ENCODE data around the gene SLC33A1. TPM values are rescaled to one million over a fixed set of nuclear protein-coding genes. Genes with fewer than 3 reads are reported as not detected.

SLC33A1 gene
- total RNA-seq, 1 experiment from 2014 or later = 23.3 TPM

DNA sequence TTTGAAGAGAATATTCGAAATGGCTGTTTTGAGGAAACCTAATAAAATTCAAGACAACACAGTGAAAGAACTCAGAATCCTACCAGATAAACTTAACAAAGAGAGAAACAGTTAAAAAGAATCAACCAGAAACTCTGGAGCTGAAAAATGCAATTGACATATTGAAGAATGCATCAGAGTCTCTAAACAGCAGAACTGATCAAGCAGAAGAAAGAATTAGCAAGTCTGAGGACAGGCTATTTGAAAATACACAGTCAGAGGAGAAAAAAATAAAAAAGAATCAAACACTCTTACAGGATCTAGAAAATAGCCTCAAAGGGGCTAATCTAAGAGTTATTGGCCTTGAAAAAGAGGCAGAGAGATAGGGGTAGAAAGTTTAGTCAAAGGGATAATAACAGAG, 61.7 kb downstream of the SLC33A1 start (continued):
- TF ChIP-seq REST (IDR thresholded peaks at IDR 0.05; ENCODE audit: low read depth) (no peak), CEBPB (IDR thresholded peaks at IDR 0.05; ENCODE audit: low read depth) (no peak)

DNA sequence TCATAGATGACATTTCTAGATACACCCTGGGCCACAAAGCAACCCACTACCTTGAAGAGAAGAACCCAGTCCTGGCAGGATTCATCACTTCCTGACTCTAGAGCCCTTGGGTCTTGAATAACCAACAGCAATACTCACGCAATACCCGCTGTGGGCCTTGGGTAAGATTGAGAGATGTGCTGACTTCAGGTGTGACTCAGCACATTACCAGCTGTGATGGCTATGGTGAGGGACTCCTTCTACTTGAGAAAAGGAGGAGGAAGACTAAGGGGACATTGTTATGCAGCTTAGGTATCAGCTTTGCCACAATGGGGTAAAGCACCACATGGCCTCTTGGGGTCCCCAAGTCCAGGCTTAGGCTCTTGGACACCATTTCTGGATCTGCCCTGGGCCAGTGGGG, 63.0 kb downstream of the SLC33A1 start:
- H4K20me1 ChIP-seq (ENCODE audit: insufficient read depth) = 0 out of 2 replicates have a peak, but pooled peaks cover 1% of the 10 kb centered on the region
- no peak for ATAC-seq
- peaks cover 0 to 3% of the 10 kb centered on the region in 2 experiments; a peak in 1 of 4 replicates for H3K4me1 ChIP-seq (ENCODE audit: control insufficient read depth in 1 of 2, insufficient read depth in 2 of 2, low read length in 2 of 2)
- intact Hi-C loops (cut with micrococcal nuclease) = no loop called here
- H3K9me3 ChIP-seq (ENCODE audit: control insufficient read depth in 1 of 2, insufficient read depth in 1 of 2, low read depth in 1 of 2, low read length in 2 of 2) = no peaks in the 10 kb centered on the region
- H3K4me2 ChIP-seq (ENCODE audit: low read length) = no peak overlapping the region
- H3K27me3 ChIP-seq (ENCODE audit: insufficient read depth, low read length) = no peaks in the 10 kb centered on the region
- BruUV-seq (replicated peaks) = no TSS peak
- no peak overlapping the region for H3K4me3 ChIP-seq (replicated peaks in 1 of 2; ENCODE audit: low read depth in 1 of 2, low read length in 2 of 2)
- ChIA-PET CTCF (interaction anchor here (1.2 kb wide), 1 partner anchor 15 kb away, joined by 3 read pairs; the partner anchor contains the start of gene C3orf33), RAD21 (ENCODE audit: low non-redundant PET in 1 of 2, low total read pairs in 2 of 2, uncharacterized antibody in 2 of 2, unreplicated experiment in 2 of 2) (no interaction called here), POLR2A (no interaction called here)
- H3K9ac ChIP-seq (ENCODE audit: low read length) = no peak overlapping the region
- no peak for TF ChIP-seq JUND (IDR thresholded peaks at IDR 0.05)
- TF ChIP-seq RAD21 (IDR thresholded peaks at IDR 0.05; ENCODE audit: low read depth) = no peak
- TF ChIP-seq SIN3A (IDR thresholded peaks at IDR 0.05; ENCODE audit: low read depth) = no peak
- TF ChIP-seq TCF7L2 (IDR thresholded peaks at IDR 0.05; ENCODE audit: borderline replicate concordance, extremely low read depth, insufficient read depth, insufficient read length) = no peak
- TF ChIP-seq, protein P1, sequence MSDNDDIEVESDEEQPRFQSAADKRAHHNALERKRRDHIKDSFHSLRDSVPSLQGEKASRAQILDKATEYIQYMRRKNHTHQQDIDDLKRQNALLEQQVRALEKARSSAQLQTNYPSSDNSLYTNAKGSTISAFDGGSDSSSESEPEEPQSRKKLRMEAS (IDR thresholded peaks at IDR 0.05) = no peak
- TF ChIP-seq, protein P2, sequence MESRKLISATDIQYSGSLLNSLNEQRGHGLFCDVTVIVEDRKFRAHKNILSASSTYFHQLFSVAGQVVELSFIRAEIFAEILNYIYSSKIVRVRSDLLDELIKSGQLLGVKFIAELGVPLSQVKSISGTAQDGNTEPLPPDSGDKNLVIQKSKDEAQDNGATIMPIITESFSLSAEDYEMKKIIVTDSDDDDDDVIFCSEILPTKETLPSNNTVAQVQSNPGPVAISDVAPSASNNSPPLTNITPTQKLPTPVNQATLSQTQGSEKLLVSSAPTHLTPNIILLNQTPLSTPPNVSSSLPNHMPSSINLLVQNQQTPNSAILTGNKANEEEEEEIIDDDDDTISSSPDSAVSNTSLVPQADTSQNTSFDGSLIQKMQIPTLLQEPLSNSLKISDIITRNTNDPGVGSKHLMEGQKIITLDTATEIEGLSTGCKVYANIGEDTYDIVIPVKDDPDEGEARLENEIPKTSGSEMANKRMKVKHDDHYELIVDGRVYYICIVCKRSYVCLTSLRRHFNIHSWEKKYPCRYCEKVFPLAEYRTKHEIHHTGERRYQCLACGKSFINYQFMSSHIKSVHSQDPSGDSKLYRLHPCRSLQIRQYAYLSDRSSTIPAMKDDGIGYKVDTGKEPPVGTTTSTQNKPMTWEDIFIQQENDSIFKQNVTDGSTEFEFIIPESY (IDR thresholded peaks at IDR 0.05; ENCODE audit: extremely low read depth, insufficient replicate concordance, low read length) = no peak
- no peak for TF ChIP-seq POLR2AphosphoS5 (IDR thresholded peaks at IDR 0.05; ENCODE audit: low read depth, low read length)
- no peak for TF ChIP-seq ZNF274 (IDR thresholded peaks at IDR 0.05; ENCODE audit: low read depth, low read length)
- TF ChIP-seq ELF1 (IDR thresholded peaks at IDR 0.05; ENCODE audit: borderline replicate concordance, low read depth) = no peak
- TF ChIP-seq EZH2phosphoT487 (IDR thresholded peaks at IDR 0.05; ENCODE audit: borderline replicate concordance) = no peak
- TF ChIP-seq, protein P3, sequence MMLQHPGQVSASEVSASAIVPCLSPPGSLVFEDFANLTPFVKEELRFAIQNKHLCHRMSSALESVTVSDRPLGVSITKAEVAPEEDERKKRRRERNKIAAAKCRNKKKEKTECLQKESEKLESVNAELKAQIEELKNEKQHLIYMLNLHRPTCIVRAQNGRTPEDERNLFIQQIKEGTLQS (IDR thresholded peaks at IDR 0.05) = no peak
- no peak for TF ChIP-seq EGR1 (IDR thresholded peaks at IDR 0.05; ENCODE audit: low read depth)
- no peak for TF ChIP-seq POLR2A (IDR thresholded peaks at IDR 0.05; ENCODE audit: borderline replicate concordance, extremely low read depth, insufficient read depth, insufficient read length)
- TF ChIP-seq EZH2 (IDR thresholded peaks at IDR 0.05) = no peak
- no peak overlapping the region for H2AFZ ChIP-seq (ENCODE audit: low read depth, low read length, poor library complexity, severe bottlenecking)
- no peak for DNase-seq (ENCODE audit: low read depth, low spot score)
- no peaks in the 10 kb centered on the region for H3K9me2 ChIP-seq (ENCODE audit: insufficient read depth)
- H3K79me2 ChIP-seq (ENCODE audit: insufficient read depth, low read length) = peaks cover 1% of the 10 kb centered on the region; the same call in 1 of the 2 replicates
- H3K36me3 ChIP-seq (ENCODE audit: control insufficient read depth in 1 of 2, insufficient read depth in 2 of 2, low read length in 2 of 2) = no peaks in the 10 kb centered on the region
- no peak overlapping the region for H3K27ac ChIP-seq (ENCODE audit: low read depth, low read length)

Measured in HCT116 (cell line).